B cell (primary cell): Measurements from ENCODE around the gene TPP2. TPM values are rescaled to one million over a fixed set of nuclear protein-coding genes. Genes with fewer than 3 reads are reported as not detected.

ENCODE experiments used
- ATAC-seq: fragments of 200-7000 bp; cut with Tn5 transposase; one replicate; pipeline ENCODE4 v1.10.0; 2021; ENCODE audit warnings: low read depth, mild to moderate bottlenecking, moderate number of reproducible peaks, moderate library complexity
- CTCF ChIA-PET: fragments of 350-600 bp; sonication (Branson Sonifier 250); formaldehyde crosslinking; loops from one replicate; lab custom pipeline; 2021; ENCODE audit warnings: antibody characterized with exemption, inconsistent platforms; lab: Charles Lee
- POLR2A ChIA-PET: fragments of 350-600 bp; sonication (Branson Sonifier 250); formaldehyde crosslinking; loops from one replicate; lab custom pipeline; 2021; ENCODE audit warnings: antibody characterized with exemption; lab: Charles Lee
- DNase-seq: peaks from one replicate; pipeline ENCODE4 v3.0.0; 2013
- H2AFZ ChIP-seq: 2 replicates; pipeline ENCODE4 v1.6.1; 2012; ENCODE audit warnings: mild to moderate bottlenecking, low read depth, low read length; ENCODE audit not compliant: insufficient read depth, poor library complexity, severe bottlenecking
- H3K27ac ChIP-seq, 2 donors: 1 replicate in 1 of 2; 2 replicates in 1 of 2; pipeline ENCODE4 v1.5.1; 2012 to 2013; ENCODE audit warnings: low read length in 2 of 2, mild to moderate bottlenecking in 2 of 2, moderate library complexity in 1 of 2
- H3K27me3 ChIP-seq, 4 experiments: fragments of 200-600 bp in 1 of 4; sonication (generic) in 1 of 4; replicated peaks in 1 of 4; 1 replicate in 2 of 4; 2 replicates in 2 of 4; pipeline versions ENCODE4 v1.6.1 to v1.7.0; 2013 to 2016; ENCODE audit warnings: low read length in 3 of 4, mild to moderate bottlenecking in 2 of 4, mixed read lengths in 1 of 4, moderate library complexity in 1 of 4; ENCODE audit not compliant: insufficient read depth in 4 of 4, control insufficient read depth in 3 of 4; ENCODE audit errors: control extremely low read depth in 1 of 4
- H3K36me3 ChIP-seq, 2 experiments: replicated peaks in 1 of 2; 1 replicate in 1 of 2; 2 replicates in 1 of 2; pipeline versions ENCODE4 v1.6.1 to v1.7.1; 2013; ENCODE audit warnings: low read length in 1 of 2; ENCODE audit not compliant: insufficient read depth in 2 of 2, control insufficient read depth in 1 of 2; ENCODE audit errors: control extremely low read depth in 1 of 2, extremely low read depth in 1 of 2
- H3K4me1 ChIP-seq, 2 donors: fragments of 200-600 bp in 1 of 2; sonication (generic) in 1 of 2; 1 replicate in 1 of 2; 2 replicates in 1 of 2; pipeline versions ENCODE4 v1.5.1 to v1.6.1; 2013 to 2017; ENCODE audit warnings: low read length in 2 of 2; ENCODE audit not compliant: control insufficient read depth in 2 of 2, insufficient read depth in 2 of 2
- H3K4me2 ChIP-seq: replicated peaks from 2 replicates; pipeline ENCODE3; 2012; ENCODE audit warnings: mild to moderate bottlenecking, low read depth, low read length; ENCODE audit not compliant: poor library complexity, severe bottlenecking
- H3K4me3 ChIP-seq, 5 experiments: fragments of 200-600 bp in 1 of 5; sonication (generic) in 1 of 5; 1 replicate in 3 of 5; 2 replicates in 2 of 5; pipeline versions ENCODE4 v1.5.1 to v1.7.0; 2011 to 2016; ENCODE audit warnings: low read length in 4 of 5, mild to moderate bottlenecking in 4 of 5, low read depth in 2 of 5, control low read depth in 1 of 5, moderate library complexity in 1 of 5; ENCODE audit not compliant: insufficient read depth in 1 of 5; ENCODE audit errors: control extremely low read depth in 1 of 5, extremely low read depth in 1 of 5
- H3K79me2 ChIP-seq: fragments of 200-600 bp; sonication (generic); one replicate; pipeline ENCODE4 v1.6.0; 2016; ENCODE audit warnings: low read length; ENCODE audit not compliant: control insufficient read depth, insufficient read depth
- H3K9ac ChIP-seq: fragments of 200-600 bp; sonication (generic); 2 replicates; pipeline ENCODE4 v1.6.1; 2017; ENCODE audit warnings: mild to moderate bottlenecking, low read length, moderate library complexity
- H3K9me3 ChIP-seq, 3 donors: one replicate each; pipeline versions ENCODE4 v1.6.1 to v1.7.1; 2013; ENCODE audit warnings: low read length in 2 of 3; ENCODE audit not compliant: control insufficient read depth in 2 of 3, insufficient read depth in 1 of 3; ENCODE audit errors: control extremely low read depth in 1 of 3
- H4K20me1 ChIP-seq: 2 replicates; pipeline ENCODE4 v1.6.0; 2012; ENCODE audit warnings: mild to moderate bottlenecking, low read length; ENCODE audit not compliant: insufficient read depth, control insufficient read depth, poor library complexity, severe bottlenecking
- H3K27ac Mint-ChIP-seq: one replicate; pipeline ENCODE4 v1.8.0; 2021; ENCODE audit warnings: mixed read lengths
- H3K27me3 Mint-ChIP-seq: one replicate; pipeline ENCODE4 v1.8.0; 2021; ENCODE audit warnings: mixed read lengths
- H3K4me1 Mint-ChIP-seq: one replicate; pipeline ENCODE4 v1.8.0; 2021; ENCODE audit warnings: mixed read lengths
- H3K4me3 Mint-ChIP-seq: one replicate; pipeline ENCODE4 v1.8.0; 2021; ENCODE audit warnings: mixed read lengths
- H3K9me3 Mint-ChIP-seq: one replicate; pipeline ENCODE4 v1.8.0; 2022; ENCODE audit warnings: mixed read lengths; ENCODE audit not compliant: insufficient read depth
- EZH2 ChIP-seq: IDR thresholded peaks from 2 replicates; pipeline ENCODE4 v1.6.1; 2012; ENCODE audit warnings: borderline replicate concordance, low read depth, mild to moderate bottlenecking, moderate library complexity, low read length; ENCODE audit not compliant: insufficient read depth, poor library complexity, severe bottlenecking
- WGBS: methylation state at CpG from one replicate; pipeline ENCODE4 v1.1.5; 2013; ENCODE audit warnings: missing lambda C conversion rate; ENCODE audit not compliant: insufficient coverage; 5-methylcytosine and 5-hydroxymethylcytosine counted together
- intact Hi-C: fragments of 100-400 bp; cut with micrococcal nuclease; formaldehyde crosslinking; loops from one replicate; pipeline ENCODE4 v1.10.0; 2022
- polyA plus RNA-seq: library from polyadenylated mRNA; depleted of rRNA; stranded (reverse); fragments of >200 nt; gene quantifications from 2 replicates; pipeline ENCODE4 v1.2.3, GENCODE V29; 2012
- total RNA-seq, 2 donors: library from RNA; stranded (reverse); fragments of 120-200 nt in 1 of 2; gene quantifications; 1 replicate in 1 of 2; 2 replicates in 1 of 2; pipeline versions ENCODE4 v1.2.3 to v1.2.4, GENCODE V29; 2013 to 2022
- TF ChIP-seq, protein P1 (sequence below): fragments of 200-600 bp; IDR thresholded peaks from one replicate; pipeline ENCODE4 v1.8.0; 2022; ENCODE audit warnings: antibody characterized with exemption, mild to moderate bottlenecking

Gene TPP2
- total and polyA plus RNA-seq, 2 donors (not counting 1 experiment from before 2014, with no cell fraction given): 22.1 to 51.1 TPM

DNA sequence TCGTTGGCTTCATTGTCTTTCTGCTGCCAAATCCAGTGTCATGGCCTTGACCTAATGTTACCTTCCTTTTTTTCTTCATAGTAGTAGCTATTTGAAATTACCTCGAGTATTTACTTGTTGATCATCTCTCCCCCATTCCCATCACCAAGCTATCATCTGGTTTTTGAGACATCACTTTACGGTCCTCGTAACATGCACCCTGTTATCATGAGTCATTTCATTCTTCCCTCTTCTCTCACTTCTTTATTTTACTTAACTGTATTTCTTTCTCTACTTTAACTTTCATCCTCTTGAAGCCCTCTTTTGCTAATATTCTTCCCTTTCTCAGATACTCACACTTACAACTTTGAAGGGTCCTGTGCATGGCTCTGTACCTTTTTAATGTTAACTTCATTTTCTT is 31.8 kb downstream of the TPP2 start:
- H2AFZ ChIP-seq: no peak overlapping the region
- ATAC-seq: no peak
- 70% methylated on average over 3 of the region's 4 CpGs for WGBS
- Mint-ChIP-seq H3K4me3 (no peak overlapping the region), H3K27me3 (no peaks in the 10 kb centered on the region), H3K27ac (no peak overlapping the region), H3K4me1 (no peaks in the 10 kb centered on the region), H3K9me3 (no peaks in the 10 kb centered on the region)
- no peaks in the 10 kb centered on the region for H3K4me1 ChIP-seq
- H4K20me1 ChIP-seq: no peaks in the 10 kb centered on the region
- H3K4me3 ChIP-seq: no peak overlapping the region
- no peak overlapping the region for H3K4me2 ChIP-seq
- no peak overlapping the region for H3K27ac ChIP-seq
- no peaks in the 10 kb centered on the region for H3K79me2 ChIP-seq
- DNase-seq: no peak
- no peaks in the 10 kb centered on the region for H3K27me3 ChIP-seq
- no peaks in the 10 kb centered on the region for H3K9me3 ChIP-seq
- POLR2A ChIA-PET: no interaction called here
- intact Hi-C loops: no loop called here
- no peak overlapping the region for H3K9ac ChIP-seq
- no peak for TF ChIP-seq EZH2
- TF ChIP-seq, protein P1, sequence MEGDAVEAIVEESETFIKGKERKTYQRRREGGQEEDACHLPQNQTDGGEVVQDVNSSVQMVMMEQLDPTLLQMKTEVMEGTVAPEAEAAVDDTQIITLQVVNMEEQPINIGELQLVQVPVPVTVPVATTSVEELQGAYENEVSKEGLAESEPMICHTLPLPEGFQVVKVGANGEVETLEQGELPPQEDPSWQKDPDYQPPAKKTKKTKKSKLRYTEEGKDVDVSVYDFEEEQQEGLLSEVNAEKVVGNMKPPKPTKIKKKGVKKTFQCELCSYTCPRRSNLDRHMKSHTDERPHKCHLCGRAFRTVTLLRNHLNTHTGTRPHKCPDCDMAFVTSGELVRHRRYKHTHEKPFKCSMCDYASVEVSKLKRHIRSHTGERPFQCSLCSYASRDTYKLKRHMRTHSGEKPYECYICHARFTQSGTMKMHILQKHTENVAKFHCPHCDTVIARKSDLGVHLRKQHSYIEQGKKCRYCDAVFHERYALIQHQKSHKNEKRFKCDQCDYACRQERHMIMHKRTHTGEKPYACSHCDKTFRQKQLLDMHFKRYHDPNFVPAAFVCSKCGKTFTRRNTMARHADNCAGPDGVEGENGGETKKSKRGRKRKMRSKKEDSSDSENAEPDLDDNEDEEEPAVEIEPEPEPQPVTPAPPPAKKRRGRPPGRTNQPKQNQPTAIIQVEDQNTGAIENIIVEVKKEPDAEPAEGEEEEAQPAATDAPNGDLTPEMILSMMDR: no peak
- peaks cover 3 to 44% of the 10 kb centered on the region in 2 experiments for H3K36me3 ChIP-seq
- CTCF ChIA-PET: no interaction called here

DNA sequence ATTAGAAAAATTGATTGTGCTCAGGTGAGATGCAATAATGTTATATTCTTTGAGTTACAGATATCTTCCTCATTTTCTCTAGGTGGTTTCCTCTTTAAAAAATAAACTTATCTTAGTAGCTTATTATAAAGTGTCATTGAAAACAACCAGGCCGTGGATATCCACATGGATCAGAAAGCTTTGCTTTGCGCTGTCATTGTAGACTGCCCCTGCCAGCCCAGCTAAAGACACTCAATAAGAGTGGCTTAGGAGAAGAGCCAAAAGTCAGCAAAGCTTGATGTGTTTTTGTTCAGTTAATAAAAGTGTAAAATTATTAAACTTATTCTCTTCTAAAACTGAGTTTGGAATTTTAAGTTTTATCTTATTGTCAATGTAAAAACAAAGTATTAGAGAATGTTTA is 34.4 kb downstream of the TPP2 start:
- Histone ChIP-seq H3K9ac (no peak overlapping the region), H3K4me1 (no peaks in the 10 kb centered on the region), H3K36me3 (peaks cover 16 to 60% of the 10 kb centered on the region in 2 experiments), H3K9me3 (no peaks in the 10 kb centered on the region), H3K27ac (no peak overlapping the region), H4K20me1 (no peaks in the 10 kb centered on the region), H3K4me3 (no peak overlapping the region), H3K79me2 (no peaks in the 10 kb centered on the region), H3K4me2 (no peak overlapping the region), H3K27me3 (no peaks in the 10 kb centered on the region), H2AFZ (no peak overlapping the region)
- no peak overlapping the region for H3K27ac Mint-ChIP-seq
- H3K4me3 Mint-ChIP-seq: no peak overlapping the region
- TF ChIP-seq, protein P1: no peak
- no peak for TF ChIP-seq EZH2
- DNase-seq (no peak), ATAC-seq (no peak)
- no peaks in the 10 kb centered on the region for H3K9me3 Mint-ChIP-seq
- CTCF ChIA-PET: no interaction called here
- H3K4me1 Mint-ChIP-seq: no peaks in the 10 kb centered on the region
- no peaks in the 10 kb centered on the region for H3K27me3 Mint-ChIP-seq
- POLR2A ChIA-PET: no interaction called here
- WGBS: no CpG with 5 or more reads among the region's 2 CpGs
- intact Hi-C loops: no loop called here
